ENCODE results near the gene SLAMF7. TPM values are rescaled to one million over a fixed set of nuclear protein-coding genes. Genes with fewer than 3 reads are reported as not detected.

SLAMF7 gene
- total and polyA plus RNA-seq, 2 donors (not counting 1 experiment from before 2014, with no cell fraction given), result 13.1 to 52.6 TPM

GRCh38 chr1:160723332-160723731 is 15.7 kb upstream of the SLAMF7 start:
- Histone ChIP-seq H3K4me2 (replicated peaks; ENCODE audit: low read depth, low read length, poor library complexity, severe bottlenecking) (no peak overlapping the region), H3K4me3 (ENCODE audit: control extremely low read depth in 1 of 5, extremely low read depth in 1 of 5, insufficient read depth in 1 of 5, low read depth in 2 of 5, low read length in 4 of 5) (no peak overlapping the region), H3K9me3 (ENCODE audit: control extremely low read depth in 1 of 3, control insufficient read depth in 2 of 3, insufficient read depth in 1 of 3, low read length in 2 of 3) (no peaks in the 10 kb centered on the region), H3K27me3 (replicated peaks in 1 of 4; ENCODE audit: control extremely low read depth in 1 of 4, control insufficient read depth in 3 of 4, insufficient read depth in 4 of 4, low read length in 3 of 4) (no peaks in the 10 kb centered on the region), H3K79me2 (ENCODE audit: control insufficient read depth, insufficient read depth, low read length) (peaks cover 8% of the 10 kb centered on the region), H3K36me3 (replicated peaks in 1 of 2; ENCODE audit: control extremely low read depth in 1 of 2, control insufficient read depth in 1 of 2, extremely low read depth in 1 of 2, insufficient read depth in 2 of 2, low read length in 1 of 2) (no peaks in the 10 kb centered on the region), H2AFZ (ENCODE audit: insufficient read depth, low read depth, low read length, poor library complexity, severe bottlenecking) (no peak overlapping the region), H3K4me1 (ENCODE audit: control insufficient read depth in 2 of 2, insufficient read depth in 2 of 2, low read length in 2 of 2) (peaks cover 8 to 12% of the 10 kb centered on the region in 2 donors), H3K27ac (ENCODE audit: low read length in 2 of 2) (no peak overlapping the region), H4K20me1 (ENCODE audit: control insufficient read depth, insufficient read depth, low read length, poor library complexity, severe bottlenecking) (no peaks in the 10 kb centered on the region), H3K9ac (ENCODE audit: low read length) (no peak overlapping the region)
- POLR2A ChIA-PET, result no interaction called here
- intact Hi-C loops (cut with micrococcal nuclease), result no loop called here
- DNase-seq, result no peak
- Mint-ChIP-seq H3K4me1 (peaks cover 13% of the 10 kb centered on the region), H3K9me3 (ENCODE audit: insufficient read depth) (no peaks in the 10 kb centered on the region), H3K27ac (no peak overlapping the region), H3K4me3 (no peak overlapping the region), H3K27me3 (no peaks in the 10 kb centered on the region)
- CTCF ChIA-PET, result interaction anchor here (0.7 to 13.0 kb wide), 20 partner anchors 9 to 274 kb away, joined by 3 to 279 read pairs (median 5); partner anchors contain the start of genes CD48, ITLN2 and LY9
- WGBS (ENCODE audit: insufficient coverage), result 100% methylated on average over 1 of the region's 2 CpGs
- ATAC-seq (ENCODE audit: low read depth), result no peak
- TF ChIP-seq EZH2 (IDR thresholded peaks at IDR 0.05; ENCODE audit: borderline replicate concordance, insufficient read depth, low read depth, low read length, poor library complexity, severe bottlenecking) (no peak), CTCF (IDR thresholded peaks at IDR 0.05) (no peak)

- ChIA-PET POLR2A (interaction anchor here (0.7 kb wide), 1 partner anchor 11 kb away, joined by 5 read pairs; no protein-coding TSS in a partner anchor), CTCF (interaction anchor here (0.5 to 13.0 kb wide), 25 partner anchors 10 to 312 kb away, joined by 3 to 279 read pairs (median 12); partner anchors contain the start of genes CD48, ITLN2 and LY9)
- no peak for TF ChIP-seq EZH2 (IDR thresholded peaks at IDR 0.05; ENCODE audit: borderline replicate concordance, insufficient read depth, low read depth, low read length, poor library complexity, severe bottlenecking)
- TF ChIP-seq CTCF (IDR thresholded peaks at IDR 0.05), result no peak
- Histone ChIP-seq H3K27me3 (replicated peaks in 1 of 4; ENCODE audit: control extremely low read depth in 1 of 4, control insufficient read depth in 3 of 4, insufficient read depth in 4 of 4, low read length in 3 of 4) (no peaks in the 10 kb centered on the region), H3K9ac (ENCODE audit: low read length) (no peak overlapping the region), H3K79me2 (ENCODE audit: control insufficient read depth, insufficient read depth, low read length) (no peaks in the 10 kb centered on the region), H3K4me1 (ENCODE audit: control insufficient read depth in 2 of 2, insufficient read depth in 2 of 2, low read length in 2 of 2) (peaks cover 8 to 12% of the 10 kb centered on the region in 2 donors), H4K20me1 (ENCODE audit: control insufficient read depth, insufficient read depth, low read length, poor library complexity, severe bottlenecking) (no peaks in the 10 kb centered on the region), H3K4me3 (ENCODE audit: control extremely low read depth in 1 of 5, extremely low read depth in 1 of 5, insufficient read depth in 1 of 5, low read depth in 2 of 5, low read length in 4 of 5) (no peak overlapping the region), H3K36me3 (replicated peaks in 1 of 2; ENCODE audit: control extremely low read depth in 1 of 2, control insufficient read depth in 1 of 2, extremely low read depth in 1 of 2, insufficient read depth in 2 of 2, low read length in 1 of 2) (no peaks in the 10 kb centered on the region), H2AFZ (ENCODE audit: insufficient read depth, low read depth, low read length, poor library complexity, severe bottlenecking) (no peak overlapping the region), H3K27ac (ENCODE audit: low read length in 2 of 2) (no peak overlapping the region), H3K9me3 (ENCODE audit: control extremely low read depth in 1 of 3, control insufficient read depth in 2 of 3, insufficient read depth in 1 of 3, low read length in 2 of 3) (no peaks in the 10 kb centered on the region), H3K4me2 (replicated peaks; ENCODE audit: low read depth, low read length, poor library complexity, severe bottlenecking) (no peak overlapping the region)
- H3K27ac Mint-ChIP-seq, result no peak overlapping the region
- H3K4me3 Mint-ChIP-seq, result no peak overlapping the region
- DNase-seq (no peak), ATAC-seq (ENCODE audit: low read depth) (no peak)
- intact Hi-C loops (cut with micrococcal nuclease), result no loop called here
- H3K4me1 Mint-ChIP-seq, result peaks cover 13% of the 10 kb centered on the region
- no peaks in the 10 kb centered on the region for H3K27me3 Mint-ChIP-seq
- no peaks in the 10 kb centered on the region for H3K9me3 Mint-ChIP-seq (ENCODE audit: insufficient read depth)
- WGBS (ENCODE audit: insufficient coverage), result 100% methylated on average over 6 of the region's 11 CpGs
These were observed 14.4 kb upstream of the SLAMF7 start for GRCh38 chr1:160724465-160725242.

All from B cell (primary cell).